Suprapubic skin (tissue), 3 donors: ENCODE measurements around the gene TRIM8.

Experiments
- CTCF ChIP-seq, 2 donors: fragments of 200-600 bp in 1 of 2; fragments of 450-650 bp in 1 of 2; sonication (generic) in 1 of 2; IDR thresholded peaks; one replicate each; pipeline ENCODE4 v1.5.1; 2016 to 2019; ENCODE audit warnings: antibody characterized with exemption in 2 of 2, mild to moderate bottlenecking in 1 of 2, moderate library complexity in 1 of 2
- POLR2AphosphoS5 ChIP-seq, 3 donors: sonication (generic); formaldehyde crosslinking; IDR thresholded peaks; one replicate each; pipeline ENCODE4 v1.6.1; 2017; ENCODE audit warnings: antibody characterized with exemption in 3 of 3

- TF ChIP-seq CTCF (IDR thresholded peaks at IDR 0.05) (no peak), POLR2AphosphoS5 (IDR thresholded peaks at IDR 0.05) (no peak)
Measured at GRCh38 chr10:102665904-102666509, 21.7 kb downstream of the TRIM8 start.
